OCI-LY7 (cell line): Measurements from ENCODE around the gene FBH1.
"Not testable (repeated sequence)": the region's sequence is repeated elsewhere in the genome, so short reads cannot be mapped to it uniquely, and the experiment has no call there.

Source experiments
- CTCF ChIP-seq: fragments of 200-600 bp; sonication (generic); conservative IDR thresholded peaks from 2 replicates; pipeline ENCODE4 v1.5.1; 2014; ENCODE audit warnings: mild to moderate bottlenecking, antibody characterized with exemption, low read length, moderate library complexity, mixed read lengths
- EZH2phosphoT487 ChIP-seq: fragments of 200-600 bp; sonication (generic); IDR thresholded peaks from 2 replicates; pipeline ENCODE4 v1.6.1; 2018; ENCODE audit warnings: low read depth, borderline replicate concordance, mild to moderate bottlenecking, mixed run types, antibody characterized with exemption, low read length, moderate library complexity, mixed read lengths

- not testable (repeated sequence) for TF ChIP-seq CTCF, EZH2phosphoT487
These were observed 56.4 kb downstream of the FBH1 start for GRCh38 chr10:5946419-5946775.
